GM12878 (cell line): ENCODE data around the gene PDE6G. TPM values are rescaled to one million over a fixed set of nuclear protein-coding genes. Genes with fewer than 3 reads are reported as not detected.

Experiments used
- ATAC-seq: fragments of 200-7000 bp; cut with Tn5 transposase; 3 replicates; pipeline ENCODE4 v1.9.1; 2020; ENCODE audit warnings: mild to moderate bottlenecking, moderate library complexity
- BruUV-seq: library from RNA; stranded (reverse); fragments of 400-500 nt; replicated peaks from 2 replicates; lab custom pipeline; 2021; lab: Mats Ljungman, UMichigan
- CTCF ChIA-PET: fragments of 300-600 bp; sonication (Branson Sonifier 250); formaldehyde crosslinking; extraction: SDS; loops from one replicate; lab custom pipeline; 2021; ENCODE audit warnings: inconsistent platforms; lab: Yijun Ruan, JAX
- POLR2A ChIA-PET: fragments of 350-600 bp; formaldehyde crosslinking; extraction: SDS; loops from one replicate; lab custom pipeline; 2021; ENCODE audit warnings: inconsistent platforms; lab: Charles Lee
- RAD21 ChIA-PET: fragments of 300-600 bp; sonication (Branson Sonifier 250); formaldehyde crosslinking; loops from one replicate; lab custom pipeline; 2023; ENCODE audit warnings: antibody characterized with exemption; ENCODE audit not compliant: unreplicated experiment; lab: Charles Lee
- SMC1A ChIA-PET: fragments of 300-600 bp; sonication (Branson Sonifier 250); formaldehyde crosslinking; loops from one replicate; lab custom pipeline; 2023; ENCODE audit not compliant: unreplicated experiment, uncharacterized antibody; lab: Charles Lee
- DNase-seq: peaks from one replicate; pipeline ENCODE4 v3.0.0-alpha.2; 2011; ENCODE audit warnings: low read depth, low spot score
- FAIRE-seq: peaks from 3 replicates; lab custom pipeline; 2011; peaks lifted over from hg19 to GRCh38; lab: Jason Lieb, UNC
- H2AFZ ChIP-seq: 2 replicates; pipeline ENCODE4 v1.6.0; 2011; ENCODE audit warnings: low read depth, low read length, control low read depth; ENCODE audit not compliant: control insufficient read depth
- H3K27ac ChIP-seq: 2 replicates; pipeline ENCODE4 v1.5.1; 2011; ENCODE audit warnings: control low read depth; ENCODE audit not compliant: control insufficient read depth, insufficient read depth
- H3K27me3 ChIP-seq, 2 experiments: replicated peaks in 1 of 2; 2 replicates each; pipeline versions ENCODE4 v1.6.0 to v1.6.1; 2011; ENCODE audit warnings: low read length in 1 of 2; ENCODE audit not compliant: control insufficient read depth in 2 of 2, insufficient read depth in 2 of 2
- H3K36me3 ChIP-seq, 2 experiments: 2 replicates each; pipeline ENCODE4 v1.5.1; 2011; ENCODE audit warnings: low read length in 1 of 2; ENCODE audit not compliant: control insufficient read depth in 2 of 2, insufficient read depth in 2 of 2
- H3K4me1 ChIP-seq: 2 replicates; pipeline ENCODE4 v1.6.1; 2011; ENCODE audit warnings: mild to moderate bottlenecking, low read length, moderate library complexity, mixed read lengths; ENCODE audit not compliant: control insufficient read depth, insufficient read depth
- H3K4me2 ChIP-seq: 2 replicates; pipeline ENCODE4 v1.6.0; 2011; ENCODE audit warnings: control low read depth; ENCODE audit not compliant: control insufficient read depth, insufficient read depth
- H3K4me3 ChIP-seq: fragments of 200-600 bp; sonication (generic); 2 replicates; pipeline ENCODE4 v1.5.1; 2016
- H3K79me2 ChIP-seq: 2 replicates; pipeline ENCODE4 v1.6.0; 2011; ENCODE audit warnings: low read length; ENCODE audit not compliant: control insufficient read depth, insufficient read depth
- H3K9ac ChIP-seq: 2 replicates; pipeline ENCODE4 v1.8.0; 2011; ENCODE audit warnings: low read length, control low read depth, mixed read lengths; ENCODE audit not compliant: control insufficient read depth, insufficient read depth
- H3K9me3 ChIP-seq: replicated peaks from 3 replicates; pipeline ENCODE4 v1.5.1; 2011; ENCODE audit warnings: mild to moderate bottlenecking, low read length; ENCODE audit not compliant: control insufficient read depth, insufficient read depth
- H4K20me1 ChIP-seq: 2 replicates; pipeline ENCODE4 v1.6.0; 2011; ENCODE audit not compliant: control insufficient read depth, insufficient read depth
- BHLHE40 ChIP-seq, 2 experiments: fragments of 450-650 bp in 1 of 2; IDR thresholded peaks; 2 replicates each; pipeline ENCODE4 v1.6.1; 2011 to 2017; ENCODE audit warnings: low read depth in 2 of 2, borderline replicate concordance in 1 of 2, improper control_type of control experiment in 1 of 2, low read length in 1 of 2, mild to moderate bottlenecking in 1 of 2
- CBX3 ChIP-seq: fragments of 200-600 bp; sonication (generic); IDR thresholded peaks from 2 replicates; pipeline ENCODE4 v1.6.1; 2016; ENCODE audit warnings: low read depth, borderline replicate concordance
- E2F8 ChIP-seq: fragments of 450-650 bp; IDR thresholded peaks from 2 replicates; pipeline ENCODE4 v1.6.1; 2018; ENCODE audit warnings: mild to moderate bottlenecking, low read depth, moderate library complexity; ENCODE audit not compliant: partially characterized antibody
- GABPA ChIP-seq: IDR thresholded peaks from 2 replicates; pipeline ENCODE4 v1.6.1; 2014; ENCODE audit warnings: antibody characterized with exemption, low read depth, mild to moderate bottlenecking, inconsistent platforms
- IRF5 ChIP-seq: fragments of 450-650 bp; IDR thresholded peaks from 2 replicates; pipeline ENCODE4 v1.6.1; 2017; ENCODE audit warnings: borderline replicate concordance
- KDM1A ChIP-seq: fragments of 200-600 bp; sonication (generic); IDR thresholded peaks from 2 replicates; pipeline ENCODE4 v1.6.1; 2016; ENCODE audit warnings: borderline replicate concordance
- LARP7 ChIP-seq: fragments of 450-650 bp; IDR thresholded peaks from 2 replicates; pipeline ENCODE4 v1.6.1; 2017; ENCODE audit warnings: mild to moderate bottlenecking
- MEF2A ChIP-seq: IDR thresholded peaks from 2 replicates; pipeline ENCODE4 v1.6.1; 2011; ENCODE audit warnings: low read depth, mild to moderate bottlenecking, low read length, moderate library complexity; ENCODE audit not compliant: insufficient read depth
- NBN ChIP-seq: fragments of 450-650 bp; IDR thresholded peaks from 2 replicates; pipeline ENCODE4 v1.6.1; 2016
- RAD51 ChIP-seq: fragments of 450-650 bp; IDR thresholded peaks from 2 replicates; pipeline ENCODE4 v1.6.1; 2016; ENCODE audit warnings: moderate library complexity, mild to moderate bottlenecking, inconsistent platforms
- RB1 ChIP-seq: fragments of 450-650 bp; formaldehyde crosslinking; IDR thresholded peaks from 2 replicates; pipeline ENCODE4 v1.6.1; 2017; ENCODE audit warnings: mild to moderate bottlenecking, borderline replicate concordance
- RELA ChIP-seq: fragments of 450-650 bp; IDR thresholded peaks from 2 replicates; pipeline ENCODE4 v1.8.0; 2014; ENCODE audit warnings: borderline replicate concordance; ENCODE audit not compliant: partially characterized antibody
- TCF12 ChIP-seq: IDR thresholded peaks from 2 replicates; pipeline ENCODE4 v1.6.1; 2011; ENCODE audit warnings: low read depth, mild to moderate bottlenecking, low read length
- ZZZ3 ChIP-seq: IDR thresholded peaks from 2 replicates; pipeline ENCODE4 v1.6.1; 2011; ENCODE audit warnings: low read depth; ENCODE audit not compliant: control insufficient read depth, insufficient read length
- WGBS: methylation state at CpG from one replicate; pipeline ENCODE4 v1.1.6; 2016; ENCODE audit warnings: low lambda C conversion rate; ENCODE audit not compliant: insufficient replicate concordance, insufficient coverage; ENCODE audit errors: missing lambda C conversion rate; 5-methylcytosine and 5-hydroxymethylcytosine counted together
- in situ Hi-C: fragments of 300-500 bp; cut with MboI; formaldehyde crosslinking; loops from 9 replicates; pipeline ENCODE4 v1.14.3; 2018; ENCODE audit warnings: mixed read lengths
- intact Hi-C: fragments of 100-400 bp; cut with micrococcal nuclease; formaldehyde crosslinking; loops from one replicate; pipeline ENCODE4 v1.14.2; 2022; ENCODE audit not compliant: unreplicated experiment
- polyA plus RNA-seq, 11 experiments: library from polyadenylated mRNA; depleted of rRNA in 4 of 11; unstranded in 6 of 11; stranded (reverse) in 5 of 11; fragments of >200 nt; fragmentation: Nextera tagmentation in 4 of 11; fragmentation: Illumina TruSeq in 1 of 11; extraction: Ambion mirVana in 4 of 11; extraction: Trizol in 1 of 11; gene quantifications; 1 replicate in 1 of 11; 2 replicates in 10 of 11; pipeline versions ENCODE4 v1.2.1 to v1.2.3, GENCODE V29; 2011 to 2016; ENCODE audit warnings: inconsistent platforms in 2 of 11, missing spikeins in 2 of 11, low read depth in 1 of 11
- total RNA-seq, 4 experiments: library from RNA; depleted of rRNA in 3 of 4; stranded (reverse); fragments of >200 nt in 3 of 4; fragmentation: Illumina TruSeq in 1 of 4; extraction: Trizol in 1 of 4; gene quantifications; 2 replicates each; pipeline versions ENCODE4 v1.2.1 to v1.2.3, GENCODE V29; 2013 to 2021
- TF ChIP-seq, protein P1 (sequence below): fragments of 150-350 bp; IDR thresholded peaks from 2 replicates; pipeline ENCODE4 v1.6.1; 2014; ENCODE audit warnings: mild to moderate bottlenecking, low read depth, low read length

Gene PDE6G
- total and polyA plus RNA-seq, 10 of the 15 experiments (the other 5 are each of a cell fraction or from before 2014, with no cell fraction given): 0.55 to 12.1 (median 4.3) TPM

DNA sequence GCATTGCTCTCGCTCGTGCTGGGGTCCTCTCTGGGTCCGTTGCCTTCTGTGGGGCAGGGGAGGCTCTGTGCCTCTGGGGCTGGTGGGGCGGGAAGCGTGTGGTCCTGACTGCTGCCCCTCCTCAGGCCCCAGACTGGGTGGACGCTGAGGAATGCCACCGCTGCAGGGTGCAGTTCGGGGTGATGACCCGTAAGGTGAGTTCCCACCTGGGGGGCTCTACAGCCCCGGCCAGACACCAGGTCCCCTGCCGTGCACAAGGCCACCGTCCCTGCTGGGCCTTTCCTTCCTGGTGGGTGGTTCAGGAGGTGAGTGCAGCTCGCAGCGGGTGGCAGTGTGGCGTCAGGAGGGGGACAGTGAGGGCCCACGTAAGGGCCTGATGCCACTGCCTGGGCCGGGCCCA, 34.2 kb upstream of the PDE6G start:
- H3K27ac ChIP-seq: no peak overlapping the region
- FAIRE-seq: no peak
- ATAC-seq: no peak

More for the DNA sequence above, 34.2 kb upstream of the PDE6G start:
- H2AFZ ChIP-seq: no peak overlapping the region
- H3K36me3 ChIP-seq: peaks cover 11 to 54% of the 10 kb centered on the region in 2 experiments; a peak in 3 of 4 replicates
- TF ChIP-seq RAD51 (no peak), TCF12 (no peak), GABPA (no peak), ZZZ3 (no peak), E2F8 (no peak), CBX3 (no peak), LARP7 (no peak), MEF2A (no peak), RB1 (no peak), KDM1A (no peak), NBN (no peak), IRF5 (no peak), RELA (no peak), BHLHE40 (IDR thresholded peaks at IDR 0.05; ENCODE audit: borderline replicate concordance in 1 of 2, low read depth in 2 of 2, low read length in 1 of 2) (no peak)
- TF ChIP-seq, protein P1, sequence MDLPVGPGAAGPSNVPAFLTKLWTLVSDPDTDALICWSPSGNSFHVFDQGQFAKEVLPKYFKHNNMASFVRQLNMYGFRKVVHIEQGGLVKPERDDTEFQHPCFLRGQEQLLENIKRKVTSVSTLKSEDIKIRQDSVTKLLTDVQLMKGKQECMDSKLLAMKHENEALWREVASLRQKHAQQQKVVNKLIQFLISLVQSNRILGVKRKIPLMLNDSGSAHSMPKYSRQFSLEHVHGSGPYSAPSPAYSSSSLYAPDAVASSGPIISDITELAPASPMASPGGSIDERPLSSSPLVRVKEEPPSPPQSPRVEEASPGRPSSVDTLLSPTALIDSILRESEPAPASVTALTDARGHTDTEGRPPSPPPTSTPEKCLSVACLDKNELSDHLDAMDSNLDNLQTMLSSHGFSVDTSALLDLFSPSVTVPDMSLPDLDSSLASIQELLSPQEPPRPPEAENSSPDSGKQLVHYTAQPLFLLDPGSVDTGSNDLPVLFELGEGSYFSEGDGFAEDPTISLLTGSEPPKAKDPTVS: no peak
- DNase-seq: no peak
- CTCF ChIA-PET: no interaction called here
- intact Hi-C loops (no loop called here), in situ Hi-C loops (no loop called here)
- no peak overlapping the region for H3K9ac ChIP-seq
- peaks cover under 1% of the 10 kb centered on the region; the same call in 1 of the 2 replicates for H3K4me1 ChIP-seq
- no peaks in the 10 kb centered on the region; the same call in 1 of the 2 replicates for H4K20me1 ChIP-seq
- POLR2A ChIA-PET: interaction anchor here (1.1 kb wide), 1 partner anchor 27 kb away, joined by 3 read pairs; no protein-coding TSS in a partner anchor
- peaks cover 7% of the 10 kb centered on the region for H3K79me2 ChIP-seq
- no peaks in the 10 kb centered on the region for H3K27me3 ChIP-seq
- RAD21 ChIA-PET: no interaction called here
- no peaks in the 10 kb centered on the region for H3K9me3 ChIP-seq
- WGBS: 95% methylated on average over 17 of the region's 17 CpGs
- H3K4me3 ChIP-seq: no peak overlapping the region
- SMC1A ChIA-PET: no interaction called here
- no TSS peak for BruUV-seq
- no peak overlapping the region for H3K4me2 ChIP-seq
